Left ventricle myocardium superior (tissue), 1 donor: ENCODE data around the gene MYO1A. TPM values are rescaled to one million over a fixed set of nuclear protein-coding genes. Genes with fewer than 3 reads are reported as not detected.

Source experiments
- ATAC-seq: fragments of 200-7000 bp; cut with Tn5 transposase; one replicate; pipeline ENCODE4 v1.9.1; 2020; ENCODE audit warnings: mild to moderate bottlenecking, moderate library complexity
- DNase-seq: peaks from one replicate; pipeline ENCODE4 v3.0.0-alpha.2; 2020
- intact Hi-C: fragments of 100-400 bp; cut with micrococcal nuclease; formaldehyde crosslinking; loops from one replicate; pipeline ENCODE4 v1.11.0; 2022
- long read RNA-seq: library from polyadenylated mRNA; unstranded; transcript quantifications from one replicate; pipeline ENCODE4 v2.0.0, GENCODE V29; 2021
- total RNA-seq: library from RNA; stranded (reverse); fragmentation: NEBNext Ultra II Directional; extraction: Animal tissue kit (Norgen Biotek cat#: 25700); gene quantifications from one replicate; pipeline ENCODE4 v1.2.1, GENCODE V29; 2021
- donor health status: DM: no; HTN: yes; CAD: no; lungs with severe emphysema.

MYO1A gene
- not detected for total RNA-seq
- long read RNA-seq = 0 reads

GRCh38 chr12:57049890-57050289 lies at the start of gene MYO1A:
TSS of gene MYO1A (minus strand) at chr12:57050129. CDS start at chr12:57048323, 1,806 bp downstream.
- ATAC-seq = no peak

GRCh38 chr12:57099047-57099714 lies 49.3 kb upstream of the MYO1A start:
- no peak for ATAC-seq
- no peak for DNase-seq
- intact Hi-C loops = no loop called here

More at GRCh38 chr12:57049890-57050289, at the start of gene MYO1A:
- DNase-seq = no peak
- intact Hi-C loops = no loop called here

- intact Hi-C loops = no loop called here
- no peak for ATAC-seq
- DNase-seq = no peak
Measured at GRCh38 chr12:57098546-57098945, 48.6 kb upstream of the MYO1A start.

- DNase-seq = no peak
- ATAC-seq = no peak
- intact Hi-C loops = no loop called here
Measured at GRCh38 chr12:57097554-57097835, 47.6 kb upstream of the MYO1A start.

- DNase-seq (peak; percentile 27), ATAC-seq (no peak)
- intact Hi-C loops = no loop called here
Measured at GRCh38 chr12:57096748-57097553, 47.0 kb upstream of the MYO1A start.

GRCh38 chr12:57096099-57096572 lies 46.2 kb upstream of the MYO1A start:
- DNase-seq = no peak
- intact Hi-C loops = no loop called here

GRCh38 chr12:57095440-57095839 lies 45.5 kb upstream of the MYO1A start:
- no peak for ATAC-seq
- intact Hi-C loops = no loop called here
- no peak for DNase-seq

More at GRCh38 chr12:57096099-57096572, 46.2 kb upstream of the MYO1A start:
- no peak for ATAC-seq

GRCh38 chr12:57094208-57095160 lies 44.6 kb upstream of the MYO1A start:
- peak; percentile 29 for DNase-seq
- intact Hi-C loops = no loop called here
- ATAC-seq = no peak

GRCh38 chr12:57093415-57094207 lies 43.7 kb upstream of the MYO1A start:
- intact Hi-C loops = no loop called here
- ATAC-seq = peak; percentile 55
- DNase-seq = peak; percentile 79

- ATAC-seq (no peak), DNase-seq (no peak)
- intact Hi-C loops = no loop called here
Measured at GRCh38 chr12:57092876-57093414, 43.0 kb upstream of the MYO1A start.

GRCh38 chr12:57092529-57092862 lies 42.6 kb upstream of the MYO1A start:
- intact Hi-C loops = no loop called here
- ATAC-seq (no peak), DNase-seq (no peak)

GRCh38 chr12:57091638-57092528 lies 42.0 kb upstream of the MYO1A start:
- intact Hi-C loops = no loop called here
- DNase-seq = no peak
- ATAC-seq = no peak

GRCh38 chr12:57090924-57091637 lies 41.2 kb upstream of the MYO1A start:
- intact Hi-C loops = no loop called here

GRCh38 chr12:57090490-57090889 lies 40.6 kb upstream of the MYO1A start:
- DNase-seq = no peak
- ATAC-seq = no peak
- intact Hi-C loops = no loop called here

More at GRCh38 chr12:57090924-57091637, 41.2 kb upstream of the MYO1A start:
- no peak for DNase-seq
- ATAC-seq = no peak

- ATAC-seq (peak; percentile 7), DNase-seq (peak; percentile 85)
- intact Hi-C loops = no loop called here
Measured at GRCh38 chr12:57089271-57090245, 39.6 kb upstream of the MYO1A start.
